NCI-H146 (cell line): ENCODE data around the gene SEC61A2.
"Not testable (repeated sequence)": the region's sequence is repeated elsewhere in the genome, so short reads cannot be mapped to it uniquely, and the experiment has no call there.

ENCODE experiments used
- DNase-seq: peaks from one replicate; lab custom pipeline; 2025; lab: John Stamatoyannopoulos, UW

SEC61A2 gene

DNA sequence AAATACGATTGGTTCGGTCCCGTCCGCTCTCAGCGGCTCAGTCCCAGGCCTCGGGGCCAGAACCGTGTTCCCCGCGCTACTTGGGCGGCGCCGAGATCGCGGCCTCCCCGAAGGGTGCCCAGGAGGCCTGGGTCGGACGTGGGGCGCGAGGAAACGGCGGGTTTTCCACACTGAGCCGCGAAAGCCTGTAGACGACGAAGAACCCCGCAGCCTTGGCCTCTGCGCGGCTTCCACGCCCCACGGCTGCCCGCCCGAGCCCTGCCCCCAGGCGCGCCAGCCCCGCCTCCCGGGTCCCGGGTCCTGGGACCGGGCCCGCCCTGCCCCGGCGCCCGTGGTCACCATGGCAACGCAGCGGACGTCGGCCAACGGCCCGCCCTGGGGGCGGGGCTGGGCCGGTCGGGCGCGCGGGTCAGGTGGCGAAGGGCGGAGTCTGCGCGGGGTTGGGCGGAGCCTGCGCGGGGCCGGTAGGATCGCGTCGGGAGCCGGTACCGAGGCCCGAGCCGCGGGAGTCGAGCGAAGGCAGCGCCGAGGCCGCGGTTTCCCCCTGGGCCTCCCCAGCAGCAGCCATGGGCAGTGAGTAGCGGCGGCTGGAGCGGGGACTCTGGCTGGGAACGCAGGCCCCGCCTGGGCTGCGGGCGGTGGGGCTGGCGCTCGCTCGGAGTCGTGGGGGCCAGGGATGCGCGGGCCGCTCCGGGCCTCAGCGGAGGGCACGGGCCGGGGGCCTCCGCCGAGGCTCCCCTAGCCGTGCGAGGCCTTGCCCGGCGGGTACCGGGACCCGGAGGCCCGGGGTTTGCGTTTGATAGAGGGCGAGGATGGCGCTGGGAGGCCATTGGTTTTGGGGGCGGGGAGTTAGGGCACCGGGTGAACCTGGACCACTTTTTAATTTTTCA is at the start of gene SEC61A2:
TSS of gene SEC61A2 (plus strand) at position 456 of the 890 bp plus-strand sequence. CDS start at position 567, 111 bp downstream.
- DNase-seq: peak; percentile 97

DNA sequence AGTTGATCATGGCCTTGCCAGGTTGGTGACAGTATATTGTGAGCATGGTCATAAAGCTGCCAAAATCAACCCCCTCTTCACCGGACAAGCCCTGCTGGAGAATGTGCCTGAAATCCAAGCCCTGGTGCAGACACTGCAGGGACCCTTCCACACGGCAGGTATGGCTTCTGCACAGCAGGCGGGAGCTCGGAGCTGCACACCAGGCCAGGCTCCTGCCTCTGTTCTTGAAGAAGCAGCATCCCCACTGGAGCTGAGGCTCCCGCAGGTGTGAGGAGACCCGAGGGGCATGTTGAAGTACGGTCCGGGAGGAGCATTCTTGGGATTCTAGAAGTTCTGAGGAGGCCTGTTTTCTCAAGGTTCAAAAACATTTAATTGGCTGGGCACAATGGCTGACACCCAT is 48.0 kb upstream of the SEC61A2 start:
- no peak for DNase-seq

DNA sequence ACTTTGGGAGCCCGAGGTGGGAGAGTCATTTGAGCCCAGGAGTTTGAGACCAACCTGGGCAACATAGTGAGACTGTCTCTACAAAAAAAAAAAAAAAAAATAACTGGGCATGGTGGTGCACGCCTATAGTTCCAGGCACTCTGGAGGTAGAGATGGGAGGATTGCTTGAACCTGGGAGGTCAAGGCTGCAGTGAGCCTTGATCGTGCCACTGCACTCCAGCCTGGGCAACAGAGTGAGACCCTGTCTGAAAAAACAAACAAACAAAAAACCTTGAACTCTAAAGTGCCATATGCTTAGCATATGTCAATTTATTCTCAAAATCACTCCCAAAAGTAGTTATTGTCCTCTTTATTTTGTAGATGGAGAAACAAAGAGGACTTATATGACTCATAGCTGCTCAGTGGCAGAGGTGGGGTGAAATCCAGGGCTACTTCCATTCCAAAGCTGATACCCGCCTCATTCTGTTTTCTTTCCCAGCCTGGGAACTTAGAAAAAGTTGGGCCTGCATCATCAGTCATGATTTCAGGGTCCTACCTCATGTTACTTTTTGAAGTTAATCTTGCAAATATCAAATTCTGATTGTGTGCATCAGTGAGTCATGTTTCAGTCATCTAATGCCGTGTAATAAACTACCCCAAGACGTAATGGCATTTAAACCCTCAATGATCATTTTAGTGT is 47.5 kb upstream of the SEC61A2 start:
- no peak for DNase-seq

DNA sequence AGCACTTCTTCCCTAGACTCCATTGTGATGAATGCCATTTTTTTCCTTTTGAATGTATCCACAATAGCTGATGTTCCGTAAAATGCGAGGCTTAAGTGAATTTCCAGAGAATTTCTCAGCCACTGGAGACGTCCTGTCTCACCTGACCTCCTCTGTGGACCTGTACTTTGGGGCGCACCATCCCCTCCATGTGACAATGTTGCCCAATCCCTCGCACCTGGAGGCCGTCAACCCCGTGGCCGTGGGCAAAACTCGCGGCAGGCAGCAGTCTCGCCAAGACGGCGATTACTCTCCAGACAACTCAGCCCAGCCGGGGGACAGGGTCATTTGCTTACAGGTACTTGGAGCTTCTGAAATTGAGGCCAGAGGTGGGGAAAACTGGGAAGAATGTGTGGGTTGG is 40.6 kb upstream of the SEC61A2 start:
- no peak for DNase-seq

DNA sequence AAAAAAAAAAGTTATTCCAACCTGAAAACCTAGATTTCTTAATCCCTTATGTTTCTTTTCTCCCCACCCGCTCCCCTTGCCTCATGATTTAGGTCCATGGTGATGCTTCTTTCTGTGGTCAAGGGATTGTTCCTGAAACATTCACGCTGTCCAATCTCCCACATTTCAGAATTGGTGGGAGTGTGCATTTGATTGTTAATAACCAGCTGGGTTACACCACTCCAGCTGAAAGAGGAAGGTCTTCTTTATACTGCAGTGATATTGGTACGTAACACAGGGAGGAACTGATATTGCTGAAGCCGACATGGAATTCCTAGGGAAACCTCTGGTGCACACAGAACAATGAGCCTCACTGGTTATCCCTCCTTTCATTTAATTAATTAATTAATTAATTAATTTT is 38.1 kb upstream of the SEC61A2 start:
- DNase-seq: no peak

DNA sequence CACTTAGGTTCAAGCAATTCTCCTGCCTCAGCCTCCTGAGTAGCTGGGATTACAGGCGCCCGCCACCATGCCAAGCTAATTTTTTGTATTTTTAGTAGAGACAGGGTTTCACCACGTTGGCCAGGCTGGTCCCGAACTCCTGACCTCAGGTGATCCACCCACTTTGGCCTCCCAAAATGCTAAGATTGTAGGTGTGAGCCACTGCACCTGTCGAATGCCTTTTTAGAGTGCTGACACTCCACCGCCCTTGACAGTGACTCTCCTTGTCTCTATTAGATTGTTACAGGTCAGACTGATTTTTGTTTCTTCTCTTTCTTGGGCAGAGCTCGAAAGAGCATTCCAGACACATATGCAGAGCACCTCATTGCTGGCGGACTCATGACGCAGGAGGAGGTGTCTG is 32.1 kb upstream of the SEC61A2 start:
- DNase-seq: not testable (repeated sequence)

DNA sequence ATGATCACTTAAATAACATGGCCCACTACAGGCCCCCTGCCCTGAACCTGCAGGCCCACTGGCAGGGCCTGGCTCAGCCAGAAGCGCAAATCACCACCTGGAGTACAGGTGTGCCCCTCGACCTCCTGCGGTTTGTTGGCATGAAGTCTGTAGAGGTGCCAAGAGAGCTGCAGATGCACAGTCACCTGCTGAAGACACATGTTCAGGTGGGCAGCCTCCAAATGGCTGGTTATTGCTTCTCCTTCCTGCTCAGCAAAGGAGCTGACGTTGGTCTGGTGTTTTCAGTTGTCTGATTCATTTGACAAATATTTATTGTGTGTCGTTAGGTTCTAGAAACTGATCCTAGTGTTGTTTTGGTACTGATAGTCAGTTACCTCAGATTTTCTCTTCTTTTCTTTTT is 31.7 kb upstream of the SEC61A2 start:
- DNase-seq: peak; percentile 36

DNA sequence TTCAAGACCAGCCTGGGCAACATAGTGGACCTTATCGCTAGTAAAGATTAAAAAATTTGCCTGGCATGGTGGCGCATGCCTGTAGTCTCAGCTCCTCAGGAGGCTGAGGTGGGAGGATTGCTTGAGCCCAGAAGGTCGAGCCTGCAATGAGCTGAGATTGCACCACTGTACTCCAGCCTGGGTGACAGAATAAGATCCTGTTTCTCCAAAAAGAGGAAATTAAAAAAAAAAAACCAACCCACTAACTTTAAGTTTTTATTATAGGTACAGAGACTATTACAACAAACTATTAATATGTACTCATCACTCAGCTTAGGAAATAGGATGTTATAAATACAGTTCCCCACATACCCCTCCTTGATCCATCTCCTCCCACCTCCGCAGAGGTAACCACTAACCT is 30.5 kb upstream of the SEC61A2 start:
- no peak for DNase-seq

DNA sequence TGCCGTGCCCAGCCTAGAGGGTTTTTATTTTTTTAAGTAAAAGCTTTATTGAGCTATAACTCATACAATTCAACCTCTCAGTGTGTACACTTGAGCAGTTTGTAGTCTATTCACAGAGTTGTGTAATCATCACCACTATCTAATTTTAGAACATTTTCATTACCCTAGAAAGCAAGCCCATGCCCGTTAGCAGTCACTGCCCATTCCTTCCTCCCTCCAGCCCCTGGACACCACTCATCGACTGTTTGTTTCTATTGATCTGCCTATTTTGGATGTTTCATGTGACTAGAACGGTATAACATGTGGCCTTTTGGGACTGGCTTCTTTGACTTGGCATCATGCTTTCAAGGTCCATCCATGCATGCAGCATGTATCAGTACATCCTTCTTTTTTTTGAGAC is 25.7 kb upstream of the SEC61A2 start:
- DNase-seq: no peak

DNA sequence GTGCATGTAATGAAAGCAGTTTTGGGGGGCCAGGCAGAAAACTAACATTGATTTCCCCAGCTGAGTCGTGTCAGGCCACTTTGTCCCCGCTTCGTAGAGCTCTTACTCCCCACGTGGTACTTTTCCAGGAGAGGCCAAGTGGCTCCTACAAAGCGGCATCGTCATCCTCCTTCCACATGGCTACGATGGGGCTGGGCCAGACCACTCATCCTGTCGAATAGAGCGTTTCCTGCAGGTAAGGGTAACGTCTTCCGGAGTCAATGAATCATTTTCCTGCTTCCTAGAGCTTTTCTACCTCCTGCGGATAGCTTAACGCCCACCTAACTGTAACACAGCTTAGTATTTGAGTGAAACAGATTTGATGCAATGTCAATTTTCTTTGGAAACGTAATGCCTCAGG is 21.7 kb upstream of the SEC61A2 start:
- no peak for DNase-seq

DNA sequence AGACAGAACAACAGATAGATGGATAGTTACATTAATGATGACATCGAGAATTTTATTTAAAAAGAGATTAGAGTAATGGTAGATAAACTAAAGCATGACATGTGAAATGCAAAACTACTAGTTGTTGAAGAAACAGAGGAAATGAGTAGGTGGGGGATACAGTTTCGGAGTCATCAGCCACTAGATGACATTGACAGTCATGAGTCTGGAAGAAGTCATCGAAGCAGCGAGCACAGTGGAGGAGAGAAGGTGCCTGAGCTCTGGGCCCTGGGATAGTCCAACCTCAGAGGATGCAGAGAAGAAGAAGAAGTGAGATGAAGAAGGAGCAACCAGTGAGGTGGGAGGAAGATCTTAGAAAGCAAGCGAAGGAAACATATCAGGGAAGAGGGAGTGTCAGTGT is 20.2 kb upstream of the SEC61A2 start:
- no peak for DNase-seq

DNA sequence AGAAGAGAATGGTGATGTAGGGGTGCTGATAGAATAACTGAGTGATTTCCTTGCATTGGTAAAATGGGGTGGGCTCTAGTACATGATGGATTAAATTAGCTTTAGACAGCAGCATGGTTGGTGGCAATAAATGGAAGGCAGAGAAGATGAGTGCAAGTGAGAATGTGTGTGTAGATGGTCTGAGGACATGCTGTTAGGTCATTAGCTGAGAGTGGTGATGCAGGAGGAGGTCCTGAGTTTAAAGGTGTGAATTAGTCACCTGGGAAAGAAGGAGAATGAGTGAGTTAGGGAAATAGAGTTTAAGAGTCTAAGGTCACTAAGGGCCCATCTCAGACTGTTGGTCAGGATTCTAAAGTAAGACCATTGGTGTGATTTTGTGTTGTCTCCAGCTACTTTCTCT is 17.9 kb upstream of the SEC61A2 start:
- no peak for DNase-seq

DNA sequence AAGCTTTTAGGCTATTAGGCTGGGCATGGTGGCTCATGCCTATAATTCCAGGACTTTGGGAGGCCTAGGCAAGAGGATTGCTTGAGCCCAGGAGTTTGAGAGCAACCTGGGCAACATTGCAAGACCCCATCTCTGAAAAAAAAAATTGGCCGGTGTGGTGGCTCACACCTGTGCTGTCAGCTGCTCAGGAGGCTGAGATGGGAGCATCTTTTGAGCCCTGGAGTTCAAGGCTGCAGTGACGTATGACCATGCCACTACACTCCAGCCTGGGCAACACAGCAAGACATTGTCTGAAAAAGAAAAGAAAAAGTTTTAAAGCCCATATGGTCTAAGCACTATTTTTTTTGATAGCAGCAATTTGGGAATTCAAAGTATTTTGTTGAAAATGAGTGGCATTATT is 15.8 kb upstream of the SEC61A2 start:
- no peak for DNase-seq

DNA sequence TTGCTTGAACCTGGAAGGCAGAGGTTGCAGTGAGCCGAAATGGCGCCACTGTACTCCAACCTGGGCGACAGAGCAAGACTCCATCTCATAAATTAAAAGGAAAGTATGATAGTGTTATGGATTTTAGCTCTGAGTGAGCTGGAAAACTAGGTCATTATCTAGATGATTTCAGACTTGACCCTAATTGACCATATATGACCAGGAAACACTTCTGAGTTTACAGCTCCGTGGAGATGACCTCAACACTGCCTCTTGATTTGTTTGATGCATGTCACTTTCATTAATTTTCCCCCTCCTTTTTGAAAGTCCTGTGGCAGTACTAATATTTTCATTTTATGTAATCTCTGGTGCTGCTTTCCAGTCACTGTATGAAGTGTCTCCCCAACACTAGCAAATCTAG is 7.8 kb upstream of the SEC61A2 start:
- no peak for DNase-seq

DNA sequence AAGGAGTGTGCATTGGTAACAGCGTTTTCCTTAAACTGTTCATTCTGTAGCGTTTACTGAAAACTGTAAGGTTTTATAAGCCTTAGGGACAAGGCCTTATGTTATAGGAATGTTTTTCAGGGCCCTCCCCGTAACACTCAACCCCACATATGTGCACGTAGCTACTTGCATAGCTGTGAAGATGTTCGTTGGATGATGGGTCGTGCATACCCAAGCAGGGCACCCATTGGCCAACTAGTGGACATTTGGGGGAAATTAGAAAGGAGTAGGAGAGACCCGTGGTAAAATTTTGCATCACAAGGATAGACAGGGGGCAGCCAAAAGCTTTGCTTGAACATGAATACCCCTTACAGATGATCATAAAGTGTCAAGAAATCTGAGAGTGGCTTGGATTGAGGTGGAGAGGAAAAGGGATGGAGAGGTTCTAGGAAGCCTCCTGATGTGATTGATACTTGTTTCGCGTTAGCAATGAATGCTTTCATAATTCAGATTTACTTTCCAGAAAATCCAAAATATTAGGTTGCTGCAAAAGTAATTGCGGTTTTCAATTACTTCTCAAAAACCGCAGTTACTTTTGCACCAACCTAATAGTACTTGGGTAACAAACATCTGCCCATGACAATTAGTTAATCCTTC is 878 bp downstream of the SEC61A2 start:
- peak; percentile 79 for DNase-seq

DNA sequence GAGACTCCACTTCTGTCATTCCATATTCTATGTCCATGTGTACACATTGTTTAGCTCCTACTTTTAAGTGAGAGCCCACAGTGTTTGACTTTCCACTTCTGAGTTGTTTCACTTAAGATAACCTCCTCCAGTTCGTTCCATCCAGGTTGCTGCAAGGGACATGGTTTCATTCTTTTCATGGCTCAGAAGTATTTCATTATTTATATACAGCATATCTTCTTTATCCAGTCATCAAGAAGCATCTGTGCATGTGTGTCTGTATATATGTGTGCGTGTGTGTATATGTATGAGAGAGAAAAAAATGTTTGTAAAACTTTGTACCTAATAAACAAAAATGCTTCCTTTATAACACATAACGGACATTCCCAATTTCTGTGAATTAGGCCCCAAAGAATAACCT is 6.2 kb downstream of the SEC61A2 start:
- DNase-seq: no peak

DNA sequence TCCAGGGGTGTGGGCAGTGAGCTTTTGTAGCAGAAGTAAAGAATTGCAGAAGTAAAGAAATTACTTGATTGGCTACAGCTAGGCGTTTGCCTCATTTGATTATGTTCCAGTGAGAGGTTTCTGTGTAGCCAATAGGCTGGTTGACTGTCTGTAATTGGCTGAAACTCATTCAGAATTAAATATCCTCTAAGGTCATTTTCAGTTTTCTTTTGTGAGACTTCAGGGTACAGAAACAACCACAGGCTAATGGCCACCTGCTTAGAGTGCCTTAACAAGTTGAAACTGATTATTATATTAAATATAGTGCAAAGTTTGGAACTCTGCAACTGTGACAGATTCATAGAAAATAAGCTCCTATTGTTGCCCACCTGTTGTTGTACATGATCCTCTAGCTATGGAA is 10.6 kb downstream of the SEC61A2 start:
- DNase-seq: no peak

DNA sequence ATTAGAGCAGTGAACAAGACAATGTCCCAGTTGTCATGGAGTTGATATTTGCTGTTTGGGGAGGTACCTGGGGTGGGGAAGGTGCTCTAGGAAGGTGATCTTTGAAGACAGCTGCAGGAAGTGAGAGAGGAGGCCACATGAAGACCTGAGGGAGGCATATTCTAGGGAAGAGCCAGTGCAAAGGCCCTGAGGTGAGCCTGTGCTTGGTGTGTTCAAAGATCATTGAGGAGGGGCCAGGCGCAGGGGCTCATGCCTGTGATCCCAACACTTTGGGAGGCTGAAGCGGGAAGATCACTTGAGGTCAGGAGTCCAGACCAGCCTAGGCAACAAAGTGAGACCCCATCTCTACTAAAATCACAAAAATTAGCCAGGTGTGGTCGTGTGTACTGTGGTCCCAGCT is 15.1 kb downstream of the SEC61A2 start:
- DNase-seq: no peak

DNA sequence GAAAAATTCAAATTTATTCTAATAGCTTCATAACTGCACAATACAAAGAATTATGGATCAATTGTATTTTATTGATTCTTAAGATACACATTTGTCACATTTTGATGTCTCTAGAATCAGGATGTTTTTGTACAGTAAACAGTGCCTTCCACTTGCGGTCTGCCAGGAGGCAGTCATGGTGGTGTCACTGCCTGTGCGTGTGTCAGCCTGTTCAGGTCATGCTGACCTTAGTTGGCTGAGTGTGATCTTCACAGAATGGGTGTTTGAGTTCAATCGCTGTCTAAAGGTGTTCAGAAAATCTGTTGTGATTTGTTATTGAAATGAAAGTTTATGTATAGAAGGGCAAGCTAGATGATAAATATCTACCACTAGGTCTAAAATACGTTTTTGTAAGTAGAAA is 20.7 kb downstream of the SEC61A2 start:
- DNase-seq: no peak

DNA sequence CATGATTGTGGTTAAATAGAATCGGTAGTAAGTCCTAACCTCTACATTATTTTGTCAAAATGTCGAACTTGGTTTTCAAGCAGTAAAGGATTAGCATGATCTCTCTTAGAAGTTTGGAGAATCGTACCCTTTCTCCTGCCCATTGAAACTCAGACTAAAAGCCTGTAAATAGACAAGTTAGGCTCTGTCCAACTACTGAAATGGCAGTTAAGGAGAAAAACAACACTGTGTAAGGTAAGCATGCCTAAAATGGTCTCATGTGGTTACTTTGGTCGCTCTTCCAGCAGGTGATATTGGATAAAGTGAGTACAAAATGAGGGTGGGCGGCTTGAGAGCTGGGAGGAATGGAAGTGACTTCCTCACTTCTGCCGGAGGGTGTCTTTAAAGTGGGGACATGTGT is 25.0 kb downstream of the SEC61A2 start:
- no peak for DNase-seq

DNA sequence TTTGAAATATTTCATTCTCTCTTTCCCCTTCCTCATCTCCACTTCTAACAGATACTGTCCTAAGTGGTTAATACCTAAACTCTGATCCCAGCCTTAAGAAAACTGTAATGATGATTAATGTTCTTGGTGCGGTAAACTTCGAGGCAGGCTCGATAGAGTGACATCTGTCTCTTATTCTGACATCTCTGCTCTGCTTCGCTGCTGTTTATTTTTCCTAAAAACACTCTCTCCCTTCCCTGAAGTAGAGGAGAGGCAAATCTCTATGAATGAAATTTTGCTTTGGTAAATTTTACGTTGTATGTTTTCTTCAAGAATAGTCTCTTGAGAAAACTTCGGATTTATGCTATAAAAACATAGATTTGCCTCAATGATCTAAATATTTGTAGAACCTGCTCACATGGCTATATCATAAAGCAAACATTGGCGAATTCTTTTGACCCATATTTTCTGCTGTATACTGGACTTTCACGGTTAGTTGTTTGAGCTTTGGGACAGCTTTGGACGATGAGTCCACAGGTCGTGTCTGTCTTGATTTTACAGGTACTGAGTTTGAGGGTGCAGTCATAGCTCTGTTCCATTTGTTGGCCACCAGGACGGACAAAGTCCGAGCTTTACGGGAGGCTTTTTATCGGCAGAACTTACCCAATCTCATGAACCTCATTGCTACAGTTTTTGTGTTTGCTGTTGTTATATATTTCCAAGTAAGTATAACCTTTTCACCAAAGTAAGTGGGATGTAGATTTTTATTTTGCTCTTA is 27.1 kb downstream of the SEC61A2 start:
- no peak for DNase-seq

DNA sequence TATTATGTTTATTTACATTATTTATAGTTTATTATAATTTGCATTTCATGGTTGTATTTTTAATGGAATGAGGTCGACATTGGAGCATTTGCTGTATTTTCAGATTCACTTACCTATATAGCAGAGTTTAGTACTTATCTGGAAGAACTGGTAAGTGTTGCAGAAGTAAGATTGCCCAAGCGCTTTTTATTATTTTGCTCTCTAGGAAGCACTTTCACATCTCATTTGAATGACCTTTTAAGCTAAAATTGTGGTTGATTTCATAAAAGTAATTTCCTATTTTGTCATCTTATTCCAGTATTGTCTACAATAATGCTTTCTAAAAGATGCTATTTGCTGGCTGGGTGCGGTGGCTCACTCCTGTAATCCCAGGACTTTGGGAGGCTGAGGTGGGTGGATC is 28.6 kb downstream of the SEC61A2 start:
- no peak for DNase-seq
